HG03442 (cell line): ENCODE measurements around the gene USP5.

Source experiments
- ATAC-seq: cut with Tn5 transposase; IDR thresholded peaks from one replicate; pipeline ENCODE4 v1.9.1; 2021; ENCODE audit warnings: mild to moderate bottlenecking, moderate library complexity; ENCODE audit not compliant: unreplicated experiment

The USP5 gene

DNA sequence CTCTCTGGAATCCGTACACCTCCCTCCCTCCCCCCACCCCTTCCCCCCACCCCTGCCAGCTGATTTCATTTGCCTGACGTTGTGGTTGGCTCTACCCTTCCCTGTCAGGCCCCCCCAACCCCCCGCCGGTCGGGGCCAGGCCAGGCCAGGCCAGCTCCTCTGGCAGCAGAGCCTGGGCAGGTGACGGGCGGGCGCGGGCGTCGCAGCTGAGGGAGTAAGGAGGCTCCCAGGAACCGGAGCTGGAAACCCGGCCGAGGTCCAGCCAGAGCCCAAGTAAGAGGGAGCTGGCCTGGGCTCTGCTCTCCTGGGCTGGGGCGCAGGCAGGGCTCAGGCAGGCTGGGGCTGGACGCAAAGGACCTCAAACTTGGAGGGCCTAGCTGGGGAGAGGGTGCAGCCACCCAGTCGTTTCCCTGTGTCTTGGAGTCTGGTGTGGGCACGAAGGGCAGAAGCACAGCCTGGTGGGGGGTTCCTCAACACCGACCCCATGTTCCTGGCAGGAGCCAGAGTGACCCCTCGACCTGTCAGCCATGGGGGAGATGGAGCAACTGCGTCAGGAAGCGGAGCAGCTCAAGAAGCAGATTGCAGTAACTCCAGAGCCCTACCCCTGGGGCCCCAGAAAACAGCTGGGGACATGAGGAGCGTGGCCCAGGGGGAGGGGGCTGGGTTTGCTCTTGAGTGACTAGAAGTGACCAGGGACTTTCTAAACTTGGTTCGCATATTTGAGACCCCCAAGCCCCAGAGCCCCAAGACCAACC, 11.0 kb upstream of the USP5 start, which contains the start of gene GNB3:
Gene GNB3, plus strand, starts transcription at position 165 of the 755 bp plus-strand sequence. Its CDS starts 363 bp downstream, at position 528.
- no peak for ATAC-seq

- no peak for ATAC-seq
These were observed 9.9 kb upstream of the USP5 start for GRCh38 chr12:6842075-6842474.

GRCh38 chr12:6843118-6843902, 8.6 kb upstream of the USP5 start:
- ATAC-seq: no peak

DNA sequence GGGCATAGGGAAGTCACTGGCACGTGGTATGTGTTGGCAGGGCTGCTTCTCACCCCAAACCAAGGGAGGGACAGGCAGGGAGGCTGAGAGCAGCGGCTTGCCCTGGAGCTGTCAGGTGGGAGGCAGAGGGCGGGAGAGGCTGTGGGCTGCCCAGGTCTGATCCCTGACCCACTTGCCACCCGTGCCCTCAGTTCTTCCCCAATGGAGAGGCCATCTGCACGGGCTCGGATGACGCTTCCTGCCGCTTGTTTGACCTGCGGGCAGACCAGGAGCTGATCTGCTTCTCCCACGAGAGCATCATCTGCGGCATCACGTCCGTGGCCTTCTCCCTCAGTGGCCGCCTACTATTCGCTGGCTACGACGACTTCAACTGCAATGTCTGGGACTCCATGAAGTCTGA, 6.6 kb upstream of the USP5 start:
- ATAC-seq: no peak

- ATAC-seq: no peak
These were observed 5.6 kb upstream of the USP5 start for GRCh38 chr12:6846316-6846869.

DNA sequence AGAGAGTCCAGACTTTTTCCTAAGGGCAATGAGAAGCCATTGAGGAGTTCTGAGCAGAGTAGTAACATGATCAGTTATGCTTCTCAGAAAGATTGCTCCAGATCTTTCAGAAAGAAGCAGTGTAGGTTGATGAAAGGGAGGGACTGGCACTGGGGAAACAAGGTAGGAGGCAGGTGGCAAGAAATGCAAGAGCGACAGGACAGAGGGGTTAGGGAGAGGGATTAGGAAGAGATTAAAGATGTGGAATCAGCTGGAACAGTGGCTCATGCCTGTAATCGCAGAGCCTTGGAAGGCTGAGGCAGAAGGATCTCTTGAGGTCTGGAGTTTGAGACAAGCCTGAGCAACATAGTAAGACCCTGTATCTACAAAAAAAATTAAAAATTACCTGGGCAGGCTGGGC, 4.3 kb upstream of the USP5 start:
- no peak for ATAC-seq

DNA sequence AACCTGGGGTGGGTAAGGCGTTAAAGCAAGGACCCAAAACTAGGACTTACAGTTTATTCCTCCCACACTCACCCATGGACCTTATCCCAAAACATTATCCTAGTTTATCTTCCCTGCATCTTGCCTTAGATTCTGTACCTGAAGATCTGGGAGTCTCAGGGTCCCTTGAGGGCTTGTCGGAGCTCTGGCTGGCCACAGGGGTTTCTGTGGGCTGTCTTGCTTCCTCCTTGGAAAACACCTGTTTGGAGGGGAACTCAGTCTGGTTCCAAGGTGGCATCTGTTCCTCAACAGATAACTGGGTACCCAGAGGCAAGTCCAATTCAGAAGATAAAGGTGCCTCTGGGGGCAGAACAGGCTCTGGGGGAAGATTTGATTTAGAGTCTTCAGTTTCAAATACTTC, 2.5 kb upstream of the USP5 start:
- no peak for ATAC-seq

GRCh38 chr12:6849976-6850560, 1.9 kb upstream of the USP5 start:
- ATAC-seq: no peak

- ATAC-seq: no peak
These were observed 1.2 kb upstream of the USP5 start for GRCh38 chr12:6850796-6851152.

- ATAC-seq: peak; percentile 48
These were observed 613 bp upstream of the USP5 start, which contains the start of gene CDCA3 for GRCh38 chr12:6851153-6851920. CDCA3 (minus strand) TSS chr12:6851286; CDS start chr12:6850952, 334 bp downstream.

- no peak for ATAC-seq
These were observed 853 bp downstream of the USP5 start for GRCh38 chr12:6852651-6853354.

DNA sequence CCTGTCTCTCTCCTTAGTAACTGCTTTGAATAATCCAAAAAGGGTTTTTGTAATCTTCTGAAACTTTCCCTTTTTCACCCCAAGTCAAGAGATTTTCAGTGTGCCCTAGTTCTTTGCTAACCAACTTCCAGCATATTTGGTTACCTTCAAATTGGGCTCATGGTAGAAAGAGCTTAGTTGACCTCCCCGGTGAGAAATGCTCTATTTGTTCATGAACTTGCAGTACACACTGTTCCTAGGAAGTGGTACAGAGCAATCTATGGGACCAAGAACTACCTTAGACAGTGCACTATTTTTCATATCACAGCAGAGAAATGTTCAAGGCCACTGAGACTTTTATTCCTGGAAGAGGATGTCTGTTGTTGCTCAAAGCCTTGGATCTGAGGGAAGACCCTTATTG, 1.7 kb downstream of the USP5 start:
- no peak for ATAC-seq

DNA sequence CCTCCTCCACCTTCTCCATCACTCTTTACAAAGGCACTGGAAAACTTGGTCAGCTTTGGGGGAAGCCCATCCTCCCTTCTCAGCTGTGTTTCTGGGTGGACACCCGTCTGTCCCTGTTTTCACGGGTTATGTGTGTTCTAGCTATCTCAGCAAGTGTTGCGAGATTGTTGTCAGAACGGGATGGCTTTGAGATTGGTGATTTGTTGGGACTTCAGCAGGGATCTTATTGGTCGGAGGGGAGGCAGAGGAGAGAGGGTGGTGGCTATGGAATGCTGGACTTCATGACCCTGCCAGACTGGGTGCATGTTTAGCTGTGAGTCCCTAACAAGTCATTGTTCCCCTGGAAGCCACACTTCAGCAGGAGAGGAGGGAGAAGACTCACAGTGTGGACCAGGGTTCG, 2.1 kb downstream of the USP5 start:
- ATAC-seq: no peak

DNA sequence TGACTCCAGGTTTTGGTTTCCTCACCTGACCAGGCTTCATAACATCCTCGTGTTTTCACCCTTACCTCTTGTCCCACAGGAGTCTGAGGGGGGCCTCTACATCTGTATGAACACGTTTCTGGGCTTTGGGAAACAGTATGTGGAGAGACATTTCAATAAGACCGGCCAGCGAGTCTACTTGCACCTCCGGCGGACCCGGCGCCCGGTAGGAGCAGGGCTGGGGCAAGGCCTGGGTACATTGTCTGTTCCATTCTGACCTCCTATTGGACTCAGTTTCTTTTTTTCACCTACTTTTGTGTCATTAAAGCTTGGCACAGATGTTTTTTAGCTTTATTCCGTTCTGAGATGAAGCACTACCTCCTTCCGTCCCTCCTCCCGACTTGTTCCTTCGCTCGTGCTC, 3.4 kb downstream of the USP5 start:
- no peak for ATAC-seq

- ATAC-seq: no peak
These were observed 6.8 kb downstream of the USP5 start for GRCh38 chr12:6858799-6859198.

GRCh38 chr12:6860116-6860515, 8.2 kb downstream of the USP5 start:
- no peak for ATAC-seq

- no peak for ATAC-seq
These were observed 9.0 kb downstream of the USP5 start for GRCh38 chr12:6860942-6861341.

- ATAC-seq: no peak
These were observed 9.4 kb downstream of the USP5 start for GRCh38 chr12:6861391-6861790.

- ATAC-seq: no peak
These were observed 11.1 kb downstream of the USP5 start for GRCh38 chr12:6863033-6863432.
